ENCODE results near the gene CYP4F22.
"Not testable (repeated sequence)": the region's sequence is repeated elsewhere in the genome, so short reads cannot be mapped to it uniquely, and the experiment has no call there.

The CYP4F22 gene

GRCh38 chr19:15584541-15585115, 76.3 kb downstream of the CYP4F22 start:
- Histone ChIP-seq H3K9ac (ENCODE audit: low read length) (no peak overlapping the region), H3K9me3 (ENCODE audit: control insufficient read depth, low read length) (no peaks in the 10 kb centered on the region), H3K4me1 (ENCODE audit: control insufficient read depth, insufficient read depth, low read length) (no peaks in the 10 kb centered on the region), H3K27me3 (replicated peaks; ENCODE audit: control insufficient read depth, insufficient read depth, low read length) (peaks cover 27% of the 10 kb centered on the region), H3K4me3 (ENCODE audit: low read length) (no peak overlapping the region), H3K36me3 (ENCODE audit: control insufficient read depth, insufficient read depth, low read length, severe bottlenecking) (no peaks in the 10 kb centered on the region)
- DNase-seq (ENCODE audit: low read depth) = peak; percentile 77

GRCh38 chr19:15587663-15588062, 79.3 kb downstream of the CYP4F22 start:
- no peaks in the 10 kb centered on the region for H3K4me1 ChIP-seq (ENCODE audit: control insufficient read depth, insufficient read depth, low read length)
- no peak overlapping the region for H3K9ac ChIP-seq (ENCODE audit: low read length)
- DNase-seq (ENCODE audit: low read depth) = no peak
- H3K9me3 ChIP-seq (ENCODE audit: control insufficient read depth, low read length) = peaks cover 7% of the 10 kb centered on the region
- H3K4me3 ChIP-seq (ENCODE audit: low read length) = no peak overlapping the region
- H3K36me3 ChIP-seq (ENCODE audit: control insufficient read depth, insufficient read depth, low read length, severe bottlenecking) = no peaks in the 10 kb centered on the region
- peaks cover 23% of the 10 kb centered on the region for H3K27me3 ChIP-seq (replicated peaks; ENCODE audit: control insufficient read depth, insufficient read depth, low read length)

DNA sequence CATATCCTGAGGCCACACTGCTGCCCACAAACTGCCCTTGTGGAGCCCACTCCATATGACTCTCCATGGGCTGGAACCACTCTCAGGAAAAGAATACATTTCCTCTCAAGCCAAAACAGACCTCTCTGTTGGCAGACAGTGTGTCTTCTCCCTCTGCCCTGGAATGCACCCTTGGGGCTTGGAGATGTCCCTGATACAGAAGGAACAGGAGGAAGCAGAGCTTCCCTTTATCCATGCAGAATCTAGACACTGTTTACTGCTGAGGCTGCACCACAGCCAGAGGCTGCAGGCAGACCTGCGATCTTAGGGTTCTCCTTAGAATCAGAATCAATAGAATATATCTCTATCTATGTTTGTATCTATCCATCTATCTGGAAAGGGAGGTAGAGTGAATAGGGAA, 79.9 kb downstream of the CYP4F22 start:
- Histone ChIP-seq H3K4me3 (ENCODE audit: low read length) (no peak overlapping the region), H3K27me3 (replicated peaks; ENCODE audit: control insufficient read depth, insufficient read depth, low read length) (peaks cover 23% of the 10 kb centered on the region), H3K36me3 (ENCODE audit: control insufficient read depth, insufficient read depth, low read length, severe bottlenecking) (no peaks in the 10 kb centered on the region), H3K9ac (ENCODE audit: low read length) (no peak overlapping the region), H3K4me1 (ENCODE audit: control insufficient read depth, insufficient read depth, low read length) (no peaks in the 10 kb centered on the region), H3K9me3 (ENCODE audit: control insufficient read depth, low read length) (peaks cover 7% of the 10 kb centered on the region)
- DNase-seq (ENCODE audit: low read depth) = no peak

DNA sequence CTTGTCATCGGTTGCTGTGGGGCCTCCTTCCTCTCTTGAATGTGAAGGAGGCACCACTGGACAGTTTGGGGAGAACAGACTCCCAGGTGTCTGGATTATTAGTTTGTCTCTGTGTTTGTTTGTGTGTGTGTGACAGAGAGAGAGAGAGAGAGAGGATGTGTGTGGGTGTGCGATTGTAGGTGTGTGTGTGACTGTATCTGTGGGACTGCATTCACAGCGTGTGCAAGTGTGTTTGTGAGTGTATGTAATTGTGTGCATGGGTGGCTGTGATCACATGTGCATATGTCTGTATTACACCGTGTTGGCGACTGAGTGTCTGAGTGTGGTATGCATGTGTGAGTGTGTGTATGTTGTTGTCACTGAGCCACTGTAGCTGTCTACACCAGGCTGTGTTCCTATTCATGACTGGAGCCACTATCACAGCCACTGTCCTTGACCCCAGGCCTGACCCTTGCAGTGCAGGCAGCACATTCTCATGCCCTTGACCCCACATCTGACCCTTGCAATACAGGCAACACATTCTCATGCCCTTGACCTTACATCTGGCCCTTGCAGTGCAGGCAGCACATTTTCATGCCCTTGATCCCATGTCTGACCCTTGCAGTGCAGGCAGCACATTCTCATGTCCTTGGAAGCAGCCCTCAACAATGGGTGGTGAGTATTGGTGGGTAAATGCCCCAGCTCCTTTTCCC, 81.6 kb downstream of the CYP4F22 start:
- H3K9ac ChIP-seq (ENCODE audit: low read length) = no peak overlapping the region
- no peaks in the 10 kb centered on the region for H3K4me1 ChIP-seq (ENCODE audit: control insufficient read depth, insufficient read depth, low read length)
- H3K27me3 ChIP-seq (replicated peaks; ENCODE audit: control insufficient read depth, insufficient read depth, low read length) = peaks cover 17% of the 10 kb centered on the region
- H3K36me3 ChIP-seq (ENCODE audit: control insufficient read depth, insufficient read depth, low read length, severe bottlenecking) = no peaks in the 10 kb centered on the region
- no peak overlapping the region for H3K4me3 ChIP-seq (ENCODE audit: low read length)
- DNase-seq (ENCODE audit: low read depth) = no peak
- peaks cover 7% of the 10 kb centered on the region for H3K9me3 ChIP-seq (ENCODE audit: control insufficient read depth, low read length)

- H3K9ac ChIP-seq (ENCODE audit: low read length) = no peak overlapping the region
- H3K27me3 ChIP-seq (replicated peaks; ENCODE audit: control insufficient read depth, insufficient read depth, low read length) = peaks cover 17% of the 10 kb centered on the region
- peaks cover 7% of the 10 kb centered on the region for H3K9me3 ChIP-seq (ENCODE audit: control insufficient read depth, low read length)
- no peaks in the 10 kb centered on the region for H3K36me3 ChIP-seq (ENCODE audit: control insufficient read depth, insufficient read depth, low read length, severe bottlenecking)
- no peaks in the 10 kb centered on the region for H3K4me1 ChIP-seq (ENCODE audit: control insufficient read depth, insufficient read depth, low read length)
- no peak overlapping the region for H3K4me3 ChIP-seq (ENCODE audit: low read length)
- no peak for DNase-seq (ENCODE audit: low read depth)
These were observed 83.5 kb downstream of the CYP4F22 start for GRCh38 chr19:15591796-15592195.

DNA sequence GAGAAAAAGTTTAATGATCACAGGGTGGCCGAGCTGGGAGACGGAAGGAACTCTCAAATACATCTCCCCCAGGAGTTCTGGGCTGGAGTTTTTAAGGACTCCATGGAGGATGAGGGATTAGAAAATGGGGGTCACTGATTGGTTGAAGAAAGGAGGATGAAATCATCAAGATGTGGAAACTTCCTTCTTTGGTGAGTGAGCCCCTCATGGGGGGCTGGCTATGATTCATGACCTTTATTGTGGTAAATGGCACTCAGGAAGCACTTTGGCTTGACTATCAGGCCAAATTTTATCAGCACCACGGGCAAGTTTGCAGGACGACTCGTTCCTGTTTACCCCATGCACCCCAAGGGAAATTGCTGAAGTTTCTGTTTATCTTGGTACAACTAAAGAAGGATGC, 84.2 kb downstream of the CYP4F22 start:
- not testable (repeated sequence) for H3K9me3 ChIP-seq (ENCODE audit: control insufficient read depth, low read length); H3K4me3 ChIP-seq (ENCODE audit: low read length); H3K4me1 ChIP-seq (ENCODE audit: control insufficient read depth, insufficient read depth, low read length); H3K36me3 ChIP-seq (ENCODE audit: control insufficient read depth, insufficient read depth, low read length, severe bottlenecking); DNase-seq (ENCODE audit: low read depth); H3K9ac ChIP-seq (ENCODE audit: low read length)
- peaks cover 17% of the 10 kb centered on the region for H3K27me3 ChIP-seq (replicated peaks; ENCODE audit: control insufficient read depth, insufficient read depth, low read length)

- not testable (repeated sequence) for H3K27me3 ChIP-seq (replicated peaks; ENCODE audit: control insufficient read depth, insufficient read depth, low read length); H3K36me3 ChIP-seq (ENCODE audit: control insufficient read depth, insufficient read depth, low read length, severe bottlenecking); H3K9ac ChIP-seq (ENCODE audit: low read length); H3K4me3 ChIP-seq (ENCODE audit: low read length); H3K9me3 ChIP-seq (ENCODE audit: control insufficient read depth, low read length); DNase-seq (ENCODE audit: low read depth); H3K4me1 ChIP-seq (ENCODE audit: control insufficient read depth, insufficient read depth, low read length)
These were observed 85.4 kb downstream of the CYP4F22 start for GRCh38 chr19:15593766-15594165.

DNA sequence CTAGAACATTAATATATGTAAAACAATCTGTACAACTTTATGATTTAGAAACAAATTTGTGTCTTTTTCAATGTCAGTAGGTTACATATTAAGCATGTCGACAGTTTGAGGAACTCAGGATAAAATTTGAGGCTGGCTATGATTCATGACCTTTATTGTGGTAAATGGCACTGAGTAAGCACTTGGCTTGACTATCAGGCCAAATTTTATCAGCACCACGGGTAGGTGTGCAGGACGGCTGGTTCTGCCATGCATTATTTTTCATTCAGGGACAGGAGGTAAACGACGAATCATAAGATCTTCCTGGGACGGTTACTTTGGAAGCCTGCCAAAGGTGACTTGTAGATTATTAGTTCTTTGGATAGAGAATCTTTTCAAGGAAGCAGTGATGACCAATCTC, 86.7 kb downstream of the CYP4F22 start:
- Histone ChIP-seq H3K4me3 (ENCODE audit: low read length) (no peak overlapping the region), H3K9ac (ENCODE audit: low read length) (no peak overlapping the region), H3K4me1 (ENCODE audit: control insufficient read depth, insufficient read depth, low read length) (no peaks in the 10 kb centered on the region), H3K27me3 (replicated peaks; ENCODE audit: control insufficient read depth, insufficient read depth, low read length) (peaks cover 8% of the 10 kb centered on the region), H3K9me3 (ENCODE audit: control insufficient read depth, low read length) (peaks cover 7% of the 10 kb centered on the region), H3K36me3 (ENCODE audit: control insufficient read depth, insufficient read depth, low read length, severe bottlenecking) (no peaks in the 10 kb centered on the region)
- DNase-seq (ENCODE audit: low read depth) = no peak
